Stimulated activated memory B cell treated with anti-CD40 and anti-IgM and Interleukin-4, amounts not matched to agents 10 μg/mL and 1 μg/mL and 100 μg/mL, for 72 hours (primary cell): ENCODE measurements around the gene NAV2.

Experiments used
- ATAC-seq: fragments of 150-1000 bp; cut with Tn5 transposase; 2 replicates; pipeline ENCODE4 v1.10.0; 2021
- H3K27ac Mint-ChIP-seq: one replicate; pipeline ENCODE4 v1.8.0; 2022; ENCODE audit warnings: mild to moderate bottlenecking, mixed read lengths
- H3K27me3 Mint-ChIP-seq: one replicate; pipeline ENCODE4 v1.8.0; 2022; ENCODE audit warnings: mixed read lengths
- H3K36me3 Mint-ChIP-seq: one replicate; pipeline ENCODE4 v1.8.0; 2022; ENCODE audit warnings: mixed read lengths
- H3K4me1 Mint-ChIP-seq: one replicate; pipeline ENCODE4 v1.8.0; 2022; ENCODE audit warnings: mixed read lengths
- H3K4me3 Mint-ChIP-seq: one replicate; pipeline ENCODE4 v1.8.0; 2022; ENCODE audit warnings: mild to moderate bottlenecking, moderate library complexity, mixed read lengths
- H3K9me3 Mint-ChIP-seq: one replicate; pipeline ENCODE4 v1.8.0; 2022; ENCODE audit warnings: mixed read lengths

NAV2 gene

DNA sequence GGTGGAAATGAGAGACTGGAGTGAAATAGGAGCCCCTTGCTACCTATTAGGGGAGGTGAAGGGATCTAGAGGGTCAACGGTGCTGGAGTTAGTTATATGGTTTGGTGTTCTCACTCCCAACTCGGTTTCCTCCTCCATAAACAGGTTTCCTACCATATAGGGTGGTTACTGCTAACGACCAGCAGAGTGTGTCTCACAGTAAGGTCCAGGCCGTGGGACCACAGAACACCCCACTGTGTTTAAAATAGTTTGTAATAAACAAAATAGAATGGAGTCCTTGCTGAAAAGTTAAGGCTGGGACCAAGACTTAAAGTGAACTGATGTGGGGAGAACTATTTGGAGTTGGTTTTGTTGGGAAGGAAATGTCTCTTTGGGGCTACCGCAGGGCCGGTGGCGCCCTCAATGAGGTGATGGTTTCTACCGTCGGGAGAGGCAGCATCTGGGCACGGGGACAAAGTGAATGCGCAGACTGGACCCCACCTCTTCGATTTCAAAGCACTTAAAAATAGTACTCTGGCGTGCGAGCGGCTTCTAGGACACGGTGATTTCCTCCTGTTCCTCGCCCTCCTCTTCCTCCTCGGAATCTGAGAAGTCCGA is 443.1 kb downstream of the NAV2 start:
- no peak overlapping the region for H3K27ac Mint-ChIP-seq
- peaks cover 16% of the 10 kb centered on the region for H3K4me1 Mint-ChIP-seq
- H3K9me3 Mint-ChIP-seq = peaks cover 10% of the 10 kb centered on the region
- peak overlapping the region; percentile 70 for H3K4me3 Mint-ChIP-seq
- ATAC-seq = no peak
- H3K27me3 Mint-ChIP-seq = peaks cover 76% of the 10 kb centered on the region
- peaks cover 7% of the 10 kb centered on the region for H3K36me3 Mint-ChIP-seq

DNA sequence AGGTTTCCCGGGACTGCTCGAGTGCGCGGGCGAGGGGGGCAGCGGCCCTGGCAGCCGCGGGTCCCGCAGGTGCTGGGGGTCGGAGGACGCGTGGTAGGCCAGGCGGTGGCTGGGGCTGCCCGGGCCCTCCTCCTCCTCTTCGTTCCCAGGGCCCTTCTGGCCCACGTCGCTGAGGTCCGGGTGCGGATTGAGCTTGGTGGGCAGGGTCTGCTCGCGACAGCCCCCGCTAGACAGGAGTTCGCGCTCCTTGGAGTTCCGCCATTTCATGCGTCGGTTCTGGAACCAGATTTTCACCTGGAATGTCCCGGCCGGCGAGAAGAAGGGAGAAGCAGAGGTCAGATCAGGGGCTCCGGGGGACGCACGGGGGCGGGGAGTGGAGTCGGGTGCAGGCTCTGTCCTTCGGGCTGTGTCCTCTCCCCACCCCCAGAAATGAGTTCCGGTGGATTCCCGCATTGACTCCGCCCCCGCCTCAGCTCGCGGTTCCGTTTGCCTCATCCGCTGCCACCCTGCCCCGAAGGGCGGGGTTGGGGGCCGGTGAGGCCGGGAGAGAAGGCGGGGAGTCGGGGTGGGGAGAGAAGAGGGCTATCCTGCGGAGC is 443.7 kb downstream of the NAV2 start:
- H3K4me3 Mint-ChIP-seq = peak overlapping the region; percentile 70
- peaks cover 16% of the 10 kb centered on the region for H3K4me1 Mint-ChIP-seq
- H3K9me3 Mint-ChIP-seq = peaks cover 10% of the 10 kb centered on the region
- peaks cover 82% of the 10 kb centered on the region for H3K27me3 Mint-ChIP-seq
- no peak for ATAC-seq
- no peak overlapping the region for H3K27ac Mint-ChIP-seq
- H3K36me3 Mint-ChIP-seq = peaks cover 7% of the 10 kb centered on the region

DNA sequence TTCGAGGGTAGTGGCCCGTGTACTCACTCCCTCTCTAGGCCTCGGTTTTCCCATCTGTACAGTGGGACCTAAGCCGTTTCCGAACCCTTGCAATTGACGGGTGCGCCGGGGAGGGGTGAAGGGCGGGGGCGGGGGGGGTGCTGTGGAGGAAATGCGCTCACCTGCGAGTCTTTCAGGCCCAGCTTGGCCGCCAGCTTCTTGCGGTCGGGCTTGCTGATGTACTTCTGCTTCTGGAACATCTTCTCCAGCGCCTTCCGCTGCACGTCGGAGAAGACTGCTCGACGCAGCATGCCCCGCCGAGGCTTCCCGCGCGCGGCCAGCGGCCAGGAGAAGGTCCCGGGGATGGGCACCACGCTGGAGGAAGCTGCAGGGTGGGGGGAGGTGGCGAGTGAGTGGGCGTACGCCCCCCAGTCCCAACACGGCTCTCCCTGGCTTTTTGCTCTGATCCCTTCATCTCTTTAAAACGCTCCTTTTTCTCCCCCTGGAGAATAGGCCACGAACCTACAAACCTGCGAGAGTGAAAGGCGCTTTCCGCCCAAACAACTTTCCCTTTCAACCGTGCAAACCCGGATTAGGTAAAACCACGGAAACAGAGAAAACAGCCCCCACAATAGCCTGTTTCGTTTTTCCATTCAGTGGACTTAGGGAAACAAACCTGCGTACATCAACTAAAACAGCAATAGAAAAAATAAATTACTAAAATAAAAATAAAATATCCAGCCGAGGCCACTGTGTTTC is 444.4 kb downstream of the NAV2 start:
- peaks cover 88% of the 10 kb centered on the region for H3K27me3 Mint-ChIP-seq
- H3K9me3 Mint-ChIP-seq = peaks cover 10% of the 10 kb centered on the region
- H3K36me3 Mint-ChIP-seq = peaks cover 7% of the 10 kb centered on the region
- no peak overlapping the region for H3K27ac Mint-ChIP-seq
- H3K4me3 Mint-ChIP-seq = peak overlapping the region; percentile 26
- H3K4me1 Mint-ChIP-seq = peaks cover 16% of the 10 kb centered on the region
- no peak for ATAC-seq

DNA sequence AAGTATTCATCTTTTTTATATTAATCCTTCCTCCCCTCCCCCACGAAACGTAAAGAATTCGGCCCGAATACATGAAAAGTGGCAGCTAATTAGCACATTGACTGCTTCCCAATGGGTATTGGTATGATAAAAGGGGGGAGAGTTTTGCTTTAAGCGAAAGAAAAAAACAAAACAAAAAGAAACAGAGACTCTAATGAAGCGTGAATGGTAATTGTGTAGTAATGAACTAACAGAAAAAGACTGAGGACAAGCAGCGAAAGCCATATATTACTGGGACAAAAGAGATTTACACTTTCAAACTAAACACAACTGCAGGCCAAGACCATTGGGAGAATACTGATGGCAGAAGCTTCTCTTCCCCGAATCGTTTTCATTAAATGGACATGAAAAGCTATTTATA is 445.1 kb downstream of the NAV2 start:
- H3K27ac Mint-ChIP-seq = no peak overlapping the region
- no peak for ATAC-seq
- H3K4me3 Mint-ChIP-seq = no peak overlapping the region
- H3K27me3 Mint-ChIP-seq = peaks cover 94% of the 10 kb centered on the region
- H3K4me1 Mint-ChIP-seq = peaks cover 16% of the 10 kb centered on the region
- H3K9me3 Mint-ChIP-seq = peaks cover 10% of the 10 kb centered on the region
- H3K36me3 Mint-ChIP-seq = peaks cover 7% of the 10 kb centered on the region

DNA sequence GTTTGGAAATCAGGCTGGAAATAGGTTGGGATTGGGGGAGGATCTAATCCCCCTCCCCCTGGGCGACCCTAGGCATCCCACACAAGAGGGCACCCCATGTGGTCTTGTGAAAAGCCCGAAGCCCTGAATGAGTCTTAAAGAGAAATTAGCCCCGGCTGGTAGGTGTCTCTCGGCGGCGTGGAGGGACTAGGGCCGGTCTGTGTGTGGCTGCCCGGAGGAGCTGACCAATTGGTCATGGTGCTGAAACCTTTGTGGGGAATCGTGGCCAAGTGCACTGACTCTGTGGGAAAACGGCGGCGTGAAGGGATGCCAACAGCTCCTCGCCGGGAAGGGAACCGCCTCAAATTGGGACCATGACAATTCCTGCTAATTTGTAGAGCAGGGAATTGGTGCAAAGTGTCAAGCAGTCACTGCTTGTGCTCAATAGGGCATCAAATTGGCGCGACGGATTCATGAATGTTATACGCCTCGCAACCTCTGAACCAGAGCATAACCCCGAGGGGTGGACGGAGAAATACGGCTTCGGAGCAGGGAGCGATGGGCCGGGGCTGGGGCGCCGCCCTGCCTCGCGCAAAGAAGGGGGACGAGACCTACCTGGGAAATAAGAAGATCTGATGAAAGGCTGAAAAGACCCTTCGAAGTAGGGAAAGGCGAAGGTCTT is 446.1 kb downstream of the NAV2 start:
- Mint-ChIP-seq H3K9me3 (peaks cover 10% of the 10 kb centered on the region), H3K27me3 (peaks cover 94% of the 10 kb centered on the region), H3K27ac (no peak overlapping the region), H3K36me3 (peaks cover 7% of the 10 kb centered on the region), H3K4me3 (no peak overlapping the region), H3K4me1 (peaks cover 23% of the 10 kb centered on the region)
- ATAC-seq = no peak

DNA sequence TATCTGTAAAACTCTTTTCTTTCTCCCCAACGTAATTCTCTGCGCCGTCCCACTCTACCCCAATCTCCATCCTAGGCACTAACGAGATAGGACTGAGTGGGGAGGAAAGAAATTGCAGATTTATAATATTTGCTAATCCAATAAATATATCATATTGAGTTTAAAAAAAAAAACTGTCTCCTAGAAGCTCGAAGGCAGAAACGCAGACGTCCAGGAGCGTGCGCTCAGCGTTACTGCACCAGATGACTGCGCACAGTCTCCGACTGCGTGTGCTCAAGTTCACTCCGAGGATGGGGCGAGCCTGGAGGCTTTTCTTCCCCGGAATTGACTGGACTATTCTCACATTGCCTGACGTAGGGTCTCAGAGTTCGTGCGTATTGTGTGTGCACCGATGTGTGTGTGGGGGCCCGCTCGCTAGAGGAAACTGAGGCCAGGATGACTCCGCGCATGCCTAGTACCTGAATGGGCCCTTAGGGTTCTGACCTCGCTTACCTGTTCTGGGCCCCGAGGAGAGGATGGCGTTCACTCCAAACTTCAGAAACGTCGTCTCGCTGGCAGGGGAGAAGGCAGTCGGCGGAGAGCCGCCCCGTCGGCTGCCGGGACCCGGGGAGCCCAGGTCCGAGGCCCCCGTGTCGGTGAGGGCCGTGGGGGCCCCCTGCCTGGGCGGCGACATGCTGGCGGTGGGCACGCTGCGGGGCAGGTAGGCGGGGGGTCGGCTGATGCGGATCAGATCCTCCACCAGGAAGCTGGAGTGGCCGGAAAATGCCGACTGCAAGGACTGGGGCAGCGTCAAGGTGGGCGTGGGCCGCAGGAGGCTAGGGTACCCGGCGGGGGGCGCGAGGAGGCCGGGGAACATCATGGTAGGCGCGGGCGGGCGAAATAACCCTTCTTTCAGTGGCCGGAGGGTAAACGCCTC is 447.1 kb downstream of the NAV2 start:
- Mint-ChIP-seq H3K27me3 (peaks cover 97% of the 10 kb centered on the region), H3K9me3 (peaks cover 10% of the 10 kb centered on the region), H3K4me1 (peaks cover 23% of the 10 kb centered on the region), H3K4me3 (no peak overlapping the region), H3K36me3 (peaks cover 7% of the 10 kb centered on the region), H3K27ac (no peak overlapping the region)
- ATAC-seq = no peak

DNA sequence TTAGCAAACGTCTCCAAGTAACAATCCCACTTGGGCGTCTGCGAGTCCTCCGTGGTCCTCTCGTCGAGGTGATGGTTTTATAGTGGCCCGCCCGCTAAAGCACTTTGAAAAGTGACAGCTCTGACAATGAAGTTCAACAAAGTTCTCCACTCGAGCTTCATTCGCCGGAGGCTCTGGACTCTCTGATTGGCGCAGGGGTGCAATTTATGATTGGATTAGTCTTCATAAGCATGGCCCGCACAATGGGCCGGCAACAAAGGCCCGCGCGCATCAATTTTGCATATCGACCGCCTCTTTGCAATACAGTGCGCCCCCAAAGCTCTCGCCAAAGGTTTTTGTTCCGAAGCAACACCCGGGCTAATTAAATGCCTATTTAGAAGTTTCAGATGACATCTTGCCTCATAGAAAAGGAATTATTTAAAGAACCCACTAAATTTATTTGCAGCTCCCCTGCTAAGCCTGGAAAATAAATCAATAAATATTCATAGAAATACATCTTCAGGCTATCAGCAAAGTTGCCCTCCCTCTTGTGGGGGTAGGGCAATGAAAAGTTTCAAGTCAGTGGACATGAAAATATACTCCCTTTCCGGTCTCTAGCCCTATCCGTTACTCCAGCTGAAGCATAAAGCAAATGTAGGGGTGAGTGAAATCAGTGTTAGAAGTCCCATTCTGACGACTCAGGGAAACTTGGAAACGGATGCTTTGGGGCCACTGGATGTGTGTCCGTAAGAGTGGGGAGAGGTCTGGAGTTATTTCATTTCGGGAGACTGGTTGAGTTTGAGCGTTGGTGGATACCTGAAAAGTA is 448.0 kb downstream of the NAV2 start, which contains the start of gene DBX1:
Gene DBX1, minus strand, starts transcription at position 51 of the 805 bp plus-strand sequence. CDS start 151 bp downstream, outside the sequence.
- Mint-ChIP-seq H3K27me3 (peaks cover 97% of the 10 kb centered on the region), H3K9me3 (peaks cover 10% of the 10 kb centered on the region), H3K4me1 (peaks cover 21% of the 10 kb centered on the region), H3K4me3 (no peak within 1 kb of the TSS), H3K36me3 (peaks cover 7% of the 10 kb centered on the region), H3K27ac (no peak within 1 kb of the TSS)
- ATAC-seq = no peak

DNA sequence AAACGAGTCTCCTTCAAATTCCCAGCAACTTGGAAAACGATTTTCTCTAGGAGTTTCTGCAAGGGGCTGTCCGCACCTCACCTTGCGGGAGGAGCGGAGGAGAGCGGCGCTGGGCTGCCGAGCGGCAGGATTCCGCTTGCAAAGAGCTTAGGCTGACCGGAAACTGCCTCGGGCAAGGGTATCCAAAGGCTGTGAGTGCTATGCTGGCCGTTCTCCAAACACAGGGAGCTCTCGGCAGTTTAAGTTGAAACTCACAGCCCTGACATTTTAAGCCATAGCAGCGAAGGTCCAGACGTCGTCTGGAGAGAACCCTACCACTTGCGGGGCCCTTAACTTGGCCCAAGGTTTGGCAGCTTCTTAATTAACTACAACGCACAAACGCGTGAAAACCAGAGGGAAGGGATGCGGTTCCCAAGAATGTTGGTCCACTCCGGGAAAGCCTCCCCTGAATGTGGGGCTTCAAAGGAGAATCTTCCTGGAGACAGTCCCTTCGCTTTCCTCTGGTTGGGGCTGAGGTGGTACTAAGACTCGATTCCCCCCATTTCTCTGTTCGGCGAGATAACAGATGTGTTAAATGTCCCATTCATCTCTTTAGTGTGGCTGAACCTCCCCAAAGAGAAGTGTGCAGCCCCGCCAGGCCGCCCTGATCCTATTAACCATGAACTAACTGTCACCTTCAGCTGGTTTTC is 448.7 kb downstream of the NAV2 start:
- Mint-ChIP-seq H3K27me3 (peaks cover 96% of the 10 kb centered on the region), H3K4me3 (no peak overlapping the region), H3K4me1 (peaks cover 14% of the 10 kb centered on the region), H3K27ac (no peak overlapping the region), H3K9me3 (peaks cover 5% of the 10 kb centered on the region), H3K36me3 (no peaks in the 10 kb centered on the region)
- no peak for ATAC-seq

DNA sequence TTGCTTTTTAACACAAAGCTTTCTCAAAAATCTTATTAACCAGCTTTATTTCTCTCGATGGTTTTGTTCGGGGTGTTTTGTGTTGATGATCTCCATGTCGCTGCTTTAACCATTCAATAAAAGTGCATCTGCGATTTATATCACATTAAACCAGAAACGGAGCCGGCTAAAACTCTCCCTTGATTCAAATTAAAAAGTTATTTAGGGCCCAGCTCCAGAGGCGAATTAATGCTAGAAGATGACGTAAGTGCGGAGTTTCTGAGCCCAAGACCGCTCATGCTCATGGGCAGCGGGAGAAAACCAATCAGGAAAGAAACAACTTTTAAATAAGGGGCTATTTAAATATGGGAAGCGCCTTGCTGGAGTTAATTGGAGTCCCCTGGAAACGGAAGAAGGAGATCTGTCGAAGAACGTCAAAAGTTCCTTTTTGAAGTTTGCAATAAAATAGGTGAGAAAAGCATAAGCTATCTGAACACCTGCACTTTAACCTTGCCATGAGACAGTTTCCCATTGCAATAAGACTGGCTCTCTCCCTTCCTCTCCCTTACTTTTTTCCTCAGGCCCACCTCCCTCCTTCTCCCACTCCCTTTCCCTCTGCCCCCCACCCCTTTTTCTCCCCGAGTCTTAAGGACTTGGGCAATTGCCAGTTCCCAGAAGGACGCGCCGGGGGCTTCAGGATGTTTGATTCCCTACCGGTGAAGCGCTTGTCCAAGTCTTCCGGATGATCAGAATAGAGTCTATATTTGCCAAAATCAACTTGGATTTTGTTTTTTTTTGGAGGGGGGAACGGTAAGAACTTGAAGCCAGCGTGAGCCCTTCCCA is 449.5 kb downstream of the NAV2 start:
- H3K36me3 Mint-ChIP-seq = no peaks in the 10 kb centered on the region
- peaks cover 5% of the 10 kb centered on the region for H3K9me3 Mint-ChIP-seq
- peaks cover 11% of the 10 kb centered on the region for H3K4me1 Mint-ChIP-seq
- no peak for ATAC-seq
- H3K4me3 Mint-ChIP-seq = no peak overlapping the region
- peaks cover 97% of the 10 kb centered on the region for H3K27me3 Mint-ChIP-seq
- no peak overlapping the region for H3K27ac Mint-ChIP-seq

DNA sequence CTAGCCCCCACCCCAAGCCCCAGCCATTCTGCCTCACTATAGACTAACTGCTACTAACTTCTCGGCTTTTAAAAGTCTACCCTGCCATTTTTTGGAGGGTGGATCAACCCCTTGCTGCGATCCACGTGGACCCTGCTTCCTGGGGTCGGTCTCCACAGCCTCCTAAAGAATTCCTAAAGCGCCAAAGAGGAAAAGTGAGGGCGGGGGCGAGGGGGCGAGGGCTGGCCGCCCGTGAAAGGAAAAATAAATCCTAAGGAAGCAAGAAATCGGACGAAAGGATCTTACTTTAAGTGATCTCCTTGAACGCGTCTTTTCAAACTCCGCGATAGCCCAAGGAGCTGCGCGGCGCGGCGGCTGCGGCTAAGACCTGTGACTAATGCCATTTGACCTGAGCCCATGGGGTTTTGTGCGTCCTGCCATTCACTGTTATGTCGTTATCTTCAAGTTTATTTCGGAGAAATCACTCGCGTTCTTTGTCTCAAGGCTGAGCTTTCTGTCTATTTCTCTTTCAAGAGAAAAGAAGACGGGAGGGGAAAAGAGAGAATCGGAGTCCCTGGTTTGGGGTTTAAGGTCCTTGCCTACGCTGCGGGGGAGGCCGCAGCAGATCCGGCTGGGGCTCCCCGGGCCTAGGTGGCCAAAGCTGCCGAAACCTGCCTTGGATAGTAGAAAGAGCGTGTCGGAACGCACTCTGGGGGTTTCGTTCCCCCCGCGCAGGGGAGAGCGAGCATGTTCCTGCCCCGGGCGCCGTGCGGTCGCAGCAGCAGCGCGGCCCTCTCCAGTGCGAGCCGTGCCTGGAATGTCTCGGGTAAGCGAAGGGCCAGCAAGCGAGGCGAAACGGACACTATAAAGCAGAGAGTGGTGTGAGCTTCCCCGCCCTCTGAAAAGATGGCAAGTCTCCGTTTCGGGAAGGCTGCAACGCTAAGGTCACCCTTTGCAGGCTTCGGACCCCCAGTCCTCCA is 450.5 kb downstream of the NAV2 start:
- Mint-ChIP-seq H3K4me3 (peak overlapping the region; percentile 30), H3K27me3 (peaks cover 97% of the 10 kb centered on the region), H3K9me3 (peaks cover 5% of the 10 kb centered on the region), H3K27ac (no peak overlapping the region), H3K4me1 (peaks cover 8% of the 10 kb centered on the region), H3K36me3 (no peaks in the 10 kb centered on the region)
- ATAC-seq = no peak

DNA sequence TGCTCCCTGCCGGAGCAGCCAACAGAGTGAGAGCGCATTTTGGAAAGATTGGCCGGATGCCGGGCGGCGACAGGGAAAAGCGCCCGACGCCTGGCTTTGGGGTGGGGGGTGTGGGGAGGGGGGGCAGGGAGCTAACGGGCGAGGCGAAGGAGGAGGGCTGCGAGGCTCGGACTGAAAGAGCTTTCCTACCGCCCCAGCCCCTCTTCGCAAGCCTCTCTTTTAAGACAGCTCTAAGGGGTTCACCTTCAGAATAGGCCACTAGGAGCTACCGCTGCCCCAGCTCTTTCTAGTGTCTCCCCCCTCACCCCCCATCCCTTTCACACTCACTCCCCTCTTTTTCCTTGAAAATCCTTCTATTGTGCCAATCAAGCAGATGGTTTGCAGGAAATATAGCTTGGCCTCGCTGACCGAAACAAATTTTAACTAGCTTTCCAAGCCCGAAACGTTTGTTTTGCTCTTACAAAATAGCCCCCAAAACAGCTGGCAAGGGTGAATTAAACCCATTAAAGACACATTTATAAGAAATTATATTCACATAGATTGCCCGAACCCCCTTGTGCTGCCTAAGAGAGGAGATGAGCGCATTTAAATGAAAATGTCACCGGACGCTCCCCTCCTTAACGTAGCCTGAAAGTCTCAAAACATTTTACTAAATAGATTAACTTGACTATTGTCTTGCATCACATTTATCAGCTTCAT is 451.3 kb downstream of the NAV2 start:
- Mint-ChIP-seq H3K27ac (no peak overlapping the region), H3K4me3 (peak overlapping the region; percentile 30), H3K36me3 (no peaks in the 10 kb centered on the region), H3K27me3 (peaks cover 92% of the 10 kb centered on the region), H3K4me1 (peaks cover 8% of the 10 kb centered on the region), H3K9me3 (peaks cover 4% of the 10 kb centered on the region)
- no peak for ATAC-seq
